Liver (tissue), 9 donors: Measurements from ENCODE around the gene UBL4A. TPM values are rescaled to one million over a fixed set of nuclear protein-coding genes. Genes with fewer than 3 reads are reported as not detected.

Experiments
- DNase-seq: peaks from one replicate; pipeline ENCODE4 v3.0.0-alpha.2; 2017; ENCODE audit warnings: low spot score
- H3K27ac ChIP-seq, 2 donors: one replicate each; pipeline ENCODE4 v1.7.0; 2013; ENCODE audit warnings: inconsistent platforms in 2 of 2, low read length in 2 of 2, control low read depth in 1 of 2, low read depth in 1 of 2, mild to moderate bottlenecking in 1 of 2
- H3K27me3 ChIP-seq, 4 donors: one replicate each; pipeline versions ENCODE4 v1.6.1 to v1.7.0; 2013; ENCODE audit warnings: low read length in 3 of 4, inconsistent platforms in 1 of 4, mild to moderate bottlenecking in 1 of 4, moderate library complexity in 1 of 4; ENCODE audit not compliant: control insufficient read depth in 4 of 4, insufficient read depth in 4 of 4
- H3K36me3 ChIP-seq, 4 donors: one replicate each; pipeline versions ENCODE4 v1.6.1 to v1.7.0; 2013; ENCODE audit warnings: low read length in 3 of 4, mild to moderate bottlenecking in 3 of 4, low read depth in 1 of 4, moderate library complexity in 1 of 4; ENCODE audit not compliant: control insufficient read depth in 4 of 4, insufficient read depth in 3 of 4
- H3K4me1 ChIP-seq, 4 donors: one replicate each; pipeline versions ENCODE4 v1.6.1 to v1.7.0; 2013; ENCODE audit warnings: low read length in 3 of 4, mild to moderate bottlenecking in 3 of 4, moderate library complexity in 1 of 4; ENCODE audit not compliant: control insufficient read depth in 4 of 4, insufficient read depth in 4 of 4
- H3K4me3 ChIP-seq, 3 donors: one replicate each; pipeline versions ENCODE4 v1.6.1 to v1.7.0; 2013; ENCODE audit warnings: low read length in 3 of 3, control low read depth in 1 of 3, low read depth in 1 of 3, mild to moderate bottlenecking in 1 of 3
- H3K9ac ChIP-seq, 2 donors: one replicate each; pipeline ENCODE4 v1.7.0; 2013; ENCODE audit warnings: low read length in 2 of 2, mild to moderate bottlenecking in 2 of 2, moderate library complexity in 2 of 2, control low read depth in 1 of 2, low read depth in 1 of 2
- H3K9me3 ChIP-seq, 4 donors: one replicate each; pipeline versions ENCODE4 v1.6.1 to v1.7.0; 2013; ENCODE audit warnings: low read length in 3 of 4; ENCODE audit not compliant: control insufficient read depth in 4 of 4
- CTCF ChIP-seq: fragments of 150-350 bp; IDR thresholded peaks from 2 replicates; pipeline ENCODE4 v1.5.1; 2017; ENCODE audit warnings: improper control_type of control experiment, low read depth, low read length; ENCODE audit not compliant: missing input control
- FOXA1 ChIP-seq: IDR thresholded peaks from 2 replicates; pipeline ENCODE4 v1.6.1; 2016; ENCODE audit warnings: antibody characterized with exemption
- FOXA2 ChIP-seq: IDR thresholded peaks from 2 replicates; pipeline ENCODE4 v1.6.1; 2016; ENCODE audit warnings: antibody characterized with exemption
- GABPA ChIP-seq, 2 donors: IDR thresholded peaks in 1 of 2; conservative IDR thresholded peaks in 1 of 2; 2 replicates each; pipeline ENCODE4 v1.6.1; 2016; ENCODE audit warnings: antibody characterized with exemption in 2 of 2, mild to moderate bottlenecking in 1 of 2, moderate library complexity in 1 of 2
- HNF4A ChIP-seq, 2 donors: conservative IDR thresholded peaks; 2 replicates each; pipeline ENCODE4 v1.6.1; 2016; ENCODE audit warnings: antibody characterized with exemption in 2 of 2, mild to moderate bottlenecking in 2 of 2
- HNF4G ChIP-seq: IDR thresholded peaks from 2 replicates; pipeline ENCODE4 v1.6.1; 2016; ENCODE audit warnings: antibody characterized with exemption
- RAD21 ChIP-seq, 2 donors: IDR thresholded peaks; 2 replicates each; pipeline ENCODE4 v1.6.1; 2016; ENCODE audit warnings: antibody characterized with exemption in 2 of 2, mild to moderate bottlenecking in 2 of 2
- RXRA ChIP-seq, 2 donors: IDR thresholded peaks; 2 replicates each; pipeline ENCODE4 v1.6.1; 2017 to 2018; ENCODE audit warnings: antibody characterized with exemption in 2 of 2, mild to moderate bottlenecking in 1 of 2
- SP1 ChIP-seq: IDR thresholded peaks from 2 replicates; pipeline ENCODE4 v1.6.1; 2018; ENCODE audit warnings: antibody characterized with exemption, mild to moderate bottlenecking
- TAF1 ChIP-seq: conservative IDR thresholded peaks from 2 replicates; pipeline ENCODE4 v1.6.1; 2016; ENCODE audit warnings: antibody characterized with exemption, mild to moderate bottlenecking
- YY1 ChIP-seq: IDR thresholded peaks from 2 replicates; pipeline ENCODE4 v1.6.1; 2016; ENCODE audit warnings: antibody characterized with exemption, mild to moderate bottlenecking
- ZBTB33 ChIP-seq: IDR thresholded peaks from 2 replicates; pipeline ENCODE4 v1.6.1; 2016; ENCODE audit warnings: antibody characterized with exemption
- WGBS: extraction: QIAGEN DNeasy Blood & Tissue Kit; methylation state at CpG from one replicate; pipeline ENCODE4 v1.1.7; 2013; 5-methylcytosine and 5-hydroxymethylcytosine counted together
- polyA plus RNA-seq, 2 donors: library from polyadenylated mRNA; stranded (reverse) in 1 of 2; unstranded in 1 of 2; fragments of 200-250 nt in 1 of 2; fragments of >200 nt in 1 of 2; fragmentation: Nextera tagmentation in 1 of 2; extraction: Ambion mirVana in 1 of 2; gene quantifications; one replicate each; pipeline versions ENCODE4 v1.2.1 to v1.2.3, GENCODE V29; 2013 to 2015
- total RNA-seq, 2 donors: library from RNA; depleted of rRNA; stranded (reverse); fragments of >200 nt; gene quantifications; one replicate each; pipeline ENCODE4 v1.2.3, GENCODE V29; 2014
- TF ChIP-seq, protein P1 (sequence below): IDR thresholded peaks from 2 replicates; pipeline ENCODE4 v1.6.1; 2016; ENCODE audit warnings: antibody characterized with exemption
- donor health status: healthy.
- donor health status: healthy.
- donor health status: healthy.
- donor health status: healthy.
- donor health status: healthy.

Gene UBL4A
- total and polyA plus RNA-seq, 4 donors, result 13.9 to 22.2 (median 20.8) TPM

DNA sequence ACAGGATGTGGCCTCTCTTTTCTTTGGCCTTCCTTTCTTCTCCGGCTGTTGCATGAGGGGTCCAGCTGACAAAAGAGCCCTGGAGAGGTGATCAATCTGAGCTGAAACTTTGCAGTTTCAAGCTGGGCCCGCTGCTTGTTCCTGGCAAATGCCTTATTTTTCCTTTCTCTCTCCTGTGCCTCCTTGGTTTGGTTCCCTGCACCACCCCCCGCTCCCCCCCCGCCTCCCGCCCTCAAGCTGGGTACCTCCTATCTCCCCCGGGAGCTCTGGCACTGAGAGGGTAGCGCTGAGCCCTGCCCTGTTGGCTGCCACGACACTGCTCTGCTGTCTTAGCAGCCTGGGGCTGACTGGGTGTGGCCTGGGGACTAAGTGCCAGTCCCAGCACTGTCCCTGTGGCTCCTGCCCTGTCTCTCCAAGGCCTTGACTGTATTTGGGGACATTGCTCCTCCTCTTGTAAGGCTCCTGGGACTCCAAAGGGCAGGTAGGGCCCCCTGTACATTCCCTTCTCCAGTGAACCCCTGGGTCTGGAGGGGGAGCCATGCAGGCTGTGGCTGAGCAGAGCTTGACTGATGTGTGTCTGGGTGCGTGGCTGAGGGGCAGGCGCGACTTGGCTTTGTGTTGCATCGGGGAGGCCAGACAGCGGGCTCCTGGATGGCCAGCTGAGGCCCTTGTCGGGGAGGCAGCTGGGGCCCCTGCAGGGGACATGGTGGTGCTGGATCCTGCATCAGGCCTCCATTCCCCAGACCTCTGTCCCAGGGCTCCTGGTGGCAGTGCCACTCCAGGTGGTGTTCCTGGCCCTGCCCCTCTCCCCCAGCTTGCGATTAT is 27.2 kb downstream of the UBL4A start:
- H3K27me3 ChIP-seq, result no peaks in the 10 kb centered on the region
- DNase-seq, result no peak
- no peak overlapping the region for H3K9ac ChIP-seq
- TF ChIP-seq FOXA2 (no peak), RAD21 (IDR thresholded peaks at IDR 0.05) (no peak), ZBTB33 (no peak), HNF4A (conservative IDR thresholded peaks at IDR 0.05) (no peak), RXRA (IDR thresholded peaks at IDR 0.05) (no peak), SP1 (no peak), GABPA (IDR thresholded peaks at IDR 0.05 in 1 of 2, conservative IDR thresholded peaks at IDR 0.05 in 1 of 2) (no peak), YY1 (no peak)
- TF ChIP-seq, protein P1, sequence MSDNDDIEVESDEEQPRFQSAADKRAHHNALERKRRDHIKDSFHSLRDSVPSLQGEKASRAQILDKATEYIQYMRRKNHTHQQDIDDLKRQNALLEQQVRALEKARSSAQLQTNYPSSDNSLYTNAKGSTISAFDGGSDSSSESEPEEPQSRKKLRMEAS, result no peak
- peak overlapping the region in 2 of 3 donors; percentile 30 to 74 for H3K4me3 ChIP-seq
- H3K4me1 ChIP-seq, result peaks cover 0 to 5% (median 0%) of the 10 kb centered on the region in 4 donors
- 58% methylated on average over 15 of the region's 15 CpGs for WGBS
- H3K9me3 ChIP-seq, result no peaks in the 10 kb centered on the region
- H3K36me3 ChIP-seq, result no peaks in the 10 kb centered on the region
- no peak overlapping the region for H3K27ac ChIP-seq

DNA sequence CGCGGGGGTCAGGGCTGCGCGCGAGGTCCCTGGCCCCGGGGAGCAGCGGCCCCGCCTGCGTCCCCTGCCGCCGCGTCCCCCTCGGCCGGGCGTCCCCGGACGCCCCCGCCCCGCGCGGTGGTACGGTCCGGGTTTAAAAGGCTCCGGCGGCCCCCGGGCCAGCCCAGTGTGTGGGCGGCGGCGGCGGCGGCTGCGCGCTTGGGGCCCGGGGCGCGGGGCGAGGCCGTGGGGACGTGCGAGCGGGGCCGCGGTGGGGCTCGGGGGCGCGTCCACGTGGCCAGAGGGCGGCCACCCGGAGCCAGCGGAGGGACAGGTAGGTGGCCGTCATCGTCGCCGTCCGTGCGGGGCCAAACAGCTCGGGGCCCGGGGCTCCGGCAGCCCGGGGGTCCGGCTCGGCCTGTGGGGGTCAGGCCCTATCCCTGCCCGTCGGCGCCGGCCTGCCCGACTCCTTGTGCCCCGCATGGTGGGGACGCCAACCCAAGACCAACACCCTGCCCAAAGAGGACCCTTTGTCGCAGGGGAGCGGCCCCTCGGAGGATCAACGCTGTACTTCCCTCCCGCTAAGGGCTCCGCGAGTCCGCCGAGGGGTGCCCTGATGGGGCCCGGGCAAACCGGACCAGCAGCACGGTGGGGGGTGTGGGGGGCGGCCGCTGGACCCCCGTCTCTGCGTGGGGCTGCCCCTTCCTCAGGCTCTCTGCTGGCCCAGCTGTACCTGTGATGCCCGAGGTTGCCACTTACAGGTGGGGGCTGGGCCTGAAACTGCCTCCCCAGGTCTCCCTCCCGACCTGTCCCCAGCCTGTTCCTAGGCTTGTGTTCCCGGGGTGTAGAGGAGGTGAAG is 28.1 kb downstream of the UBL4A start, which contains the start of gene PLXNA3:
Gene PLXNA3 (plus strand): TSS at position 166 of the 838 bp plus-strand sequence. CDS start 1,903 bp downstream, outside the sequence.
- Histone ChIP-seq H3K27ac (no peak within 1 kb of the TSS), H3K9ac (no peak within 1 kb of the TSS), H3K4me3 (peak within 1 kb of the TSS in 2 of 3 donors; percentile 50 to 74), H3K36me3 (no peaks in the 10 kb centered on the region), H3K9me3 (no peaks in the 10 kb centered on the region), H3K4me1 (peaks cover 0 to 5% (median 0%) of the 10 kb centered on the region in 4 donors), H3K27me3 (no peaks in the 10 kb centered on the region)
- 2% methylated on average over 88 of the region's 88 CpGs for WGBS
- TF ChIP-seq HNF4G, result no peak
- peak; percentile 46 for DNase-seq

DNA sequence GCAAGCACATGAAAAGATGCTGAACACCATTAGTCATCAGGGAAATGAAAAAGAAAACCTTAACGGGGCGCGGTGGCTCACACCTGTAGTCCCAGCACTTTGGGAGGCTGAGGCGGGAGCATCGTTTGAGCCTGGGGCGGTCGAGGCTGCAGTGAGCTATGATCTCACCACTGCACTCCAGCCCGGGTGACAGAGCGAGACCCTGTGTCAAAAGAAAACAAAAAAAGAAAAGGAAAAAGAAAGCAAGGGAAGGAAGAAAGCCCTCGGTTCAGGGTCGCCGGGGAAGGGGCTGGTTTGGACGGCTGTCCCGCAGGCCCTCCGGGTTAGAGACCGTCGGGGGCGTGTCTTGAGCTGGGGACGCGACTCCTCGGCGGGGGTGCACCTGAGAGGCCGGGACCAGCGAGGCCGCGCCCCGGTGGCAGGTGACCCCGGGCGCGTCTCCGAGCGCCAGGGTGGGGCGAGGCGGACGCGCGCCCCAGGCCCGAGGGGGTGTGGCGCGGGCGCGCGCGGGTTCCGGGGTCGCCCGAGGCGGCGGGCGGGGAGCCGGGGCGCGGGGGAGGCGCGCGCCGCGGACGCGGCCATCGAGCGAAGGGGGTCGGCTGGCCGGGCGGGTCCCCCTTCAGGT is 28.8 kb downstream of the UBL4A start:
- Histone ChIP-seq H3K4me1 (peaks cover 0 to 5% (median 0%) of the 10 kb centered on the region in 4 donors), H3K9ac (no peak overlapping the region), H3K27ac (no peak overlapping the region), H3K36me3 (peaks cover 0 to 2% (median 0%) of the 10 kb centered on the region in 4 donors), H3K9me3 (no peaks in the 10 kb centered on the region), H3K27me3 (no peaks in the 10 kb centered on the region), H3K4me3 (peak overlapping the region in 2 of 3 donors; percentile 50 to 74)
- whole genome bisulfite sequencing, result 4% methylated on average over 64 of the region's 65 CpGs
- DNase-seq, result no peak
- TF ChIP-seq YY1 (no peak), ZBTB33 (no peak), HNF4G (no peak), RXRA (IDR thresholded peaks at IDR 0.05) (no peak), FOXA1 (no peak), SP1 (no peak), GABPA (IDR thresholded peaks at IDR 0.05 in 1 of 2, conservative IDR thresholded peaks at IDR 0.05 in 1 of 2) (no peak), CTCF (no peak), TAF1 (no peak), HNF4A (conservative IDR thresholded peaks at IDR 0.05) (no peak)
